Left cardiac atrium (tissue), 4 donors: ENCODE results near the gene ITM2B. TPM values are rescaled to one million over a fixed set of nuclear protein-coding genes. Genes with fewer than 3 reads are reported as not detected.
"Not testable (repeated sequence)": the region's sequence is repeated elsewhere in the genome, so short reads cannot be mapped to it uniquely, and the experiment has no call there.

Source experiments
- ATAC-seq, 2 donors: fragments of 200-7000 bp; cut with Tn5 transposase; one replicate each; pipeline ENCODE4 v1.9.1; 2020; ENCODE audit warnings: mild to moderate bottlenecking in 2 of 2, moderate library complexity in 2 of 2
- DNase-seq: peaks from one replicate; pipeline ENCODE4 v3.0.0-alpha.2; 2020
- intact Hi-C, 2 donors: fragments of 100-400 bp; cut with DNase I; formaldehyde crosslinking; loops; one replicate each; pipeline versions ENCODE4 v1.14.1 to v1.15.1; 2022 to 2023
- total RNA-seq, 2 donors: library from RNA; stranded (reverse); fragmentation: NEBNext Ultra II Directional; extraction: Animal tissue kit (Norgen Biotek cat#: 25700); gene quantifications; one replicate each; pipeline ENCODE4 v1.2.1, GENCODE V29; 2021
- donor health status: DM: no; HTN: yes; CAD: no.
- donor health status: DM: no; HTN: yes; CAD: no; lungs with severe emphysema.
- donor health status: DM: yes; HTN: yes; CAD: no.
- donor health status: Dilated cardiomyopathy.

Gene ITM2B
- total RNA-seq, 2 donors from 2014 or later = 537 to 557 TPM

DNA sequence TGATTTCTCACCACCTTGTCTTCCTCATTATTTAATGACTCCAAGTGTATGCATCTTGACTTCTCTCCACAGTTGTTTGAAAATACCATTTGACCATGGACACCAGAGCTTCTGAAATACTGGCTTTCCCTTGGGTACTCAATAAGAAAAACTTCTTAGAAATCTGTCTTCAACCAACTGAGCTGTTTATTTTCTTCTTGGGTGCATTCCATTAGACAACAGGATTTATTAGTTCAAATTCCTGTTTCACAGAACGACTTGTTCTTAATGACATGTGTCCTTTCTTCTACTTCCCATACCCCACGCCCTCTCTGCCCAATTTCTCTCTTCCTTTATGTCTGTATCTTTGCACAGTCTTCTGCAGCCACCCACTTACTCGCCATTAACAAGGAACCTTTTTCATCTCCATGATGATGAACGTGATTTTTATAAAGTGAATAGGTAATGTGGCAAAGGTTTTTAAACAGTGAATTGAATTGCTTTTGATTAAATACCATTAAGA lies 11.3 kb upstream of the ITM2B start:
- peak; percentile 39 to 45 for ATAC-seq
- DNase-seq = no peak
- intact Hi-C loops = no loop called here

GRCh38 chr13:48222358-48223301 lies 10.4 kb upstream of the ITM2B start:
- intact Hi-C loops = no loop called here
- ATAC-seq (peak; percentile 92 to 93), DNase-seq (peak; percentile 50)

GRCh38 chr13:48224701-48225100 lies 8.3 kb upstream of the ITM2B start:
- no peak for ATAC-seq
- DNase-seq = no peak
- intact Hi-C loops = no loop called here

DNA sequence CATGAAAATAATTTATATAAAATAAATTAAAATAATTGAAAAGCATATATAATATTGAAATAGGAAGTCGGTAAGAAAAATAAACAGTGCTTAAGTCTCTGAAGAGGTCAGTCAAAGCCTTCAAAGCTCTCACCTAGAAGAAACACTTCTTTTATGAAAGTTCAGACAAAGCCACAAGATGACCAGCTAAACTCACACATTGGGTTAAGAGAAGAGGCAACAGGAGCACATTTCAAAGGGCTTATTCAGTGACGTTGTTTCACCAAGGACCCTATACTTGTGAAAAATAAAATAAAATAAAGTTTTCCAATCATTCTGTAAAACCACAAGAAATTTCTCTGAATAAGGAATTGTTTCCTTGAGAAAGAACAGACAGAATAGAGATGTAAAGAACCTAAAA lies 2.5 kb upstream of the ITM2B start:
- no peak for ATAC-seq
- intact Hi-C loops = loop anchor here (5.0 to 10.0 kb wide), 3 partner anchors 74 to 118 kb away; partner anchors contain the start of gene RB1 (in 1 of the 2)
- DNase-seq = no peak

GRCh38 chr13:48231080-48231479 lies 1.9 kb upstream of the ITM2B start:
- DNase-seq = no peak
- intact Hi-C loops = loop anchor here (5.0 to 10.0 kb wide), 3 partner anchors 74 to 119 kb away; partner anchors contain the start of gene RB1 (in 1 of the 2)
- peak in 1 of 2 donors; percentile 10 for ATAC-seq

DNA sequence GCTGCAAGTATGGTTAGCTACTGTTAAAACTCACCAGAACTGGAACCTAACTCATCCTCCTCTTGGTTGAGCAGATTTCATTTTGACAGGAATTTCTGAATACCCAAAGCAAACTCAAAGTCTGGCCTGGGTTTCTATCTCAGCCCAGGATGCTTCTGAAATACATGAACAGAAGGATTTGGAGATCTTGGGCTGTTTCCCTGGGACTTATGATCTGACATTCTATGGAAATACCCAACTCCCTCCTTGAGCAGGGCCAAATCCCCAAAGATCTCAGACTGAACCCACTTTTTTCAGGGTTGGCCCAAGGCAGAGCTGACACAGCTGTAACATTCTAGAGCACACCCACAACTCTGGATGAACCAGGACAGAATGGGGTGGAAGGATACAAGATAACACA lies 1.1 kb upstream of the ITM2B start:
- ATAC-seq (no peak), DNase-seq (no peak)
- intact Hi-C loops = loop anchor here (5.0 to 10.0 kb wide), 3 partner anchors 73 to 120 kb away; partner anchors contain the start of gene RB1 (in 1 of the 2)

GRCh38 chr13:48232420-48233045 lies 473 bp upstream of the ITM2B start:
- ATAC-seq (peak; percentile 17 to 41), DNase-seq (no peak)
- intact Hi-C loops = loop anchor here (5.0 to 10.0 kb wide), 3 partner anchors 72 to 120 kb away; partner anchors contain the start of gene RB1 (in 1 of the 2)

DNA sequence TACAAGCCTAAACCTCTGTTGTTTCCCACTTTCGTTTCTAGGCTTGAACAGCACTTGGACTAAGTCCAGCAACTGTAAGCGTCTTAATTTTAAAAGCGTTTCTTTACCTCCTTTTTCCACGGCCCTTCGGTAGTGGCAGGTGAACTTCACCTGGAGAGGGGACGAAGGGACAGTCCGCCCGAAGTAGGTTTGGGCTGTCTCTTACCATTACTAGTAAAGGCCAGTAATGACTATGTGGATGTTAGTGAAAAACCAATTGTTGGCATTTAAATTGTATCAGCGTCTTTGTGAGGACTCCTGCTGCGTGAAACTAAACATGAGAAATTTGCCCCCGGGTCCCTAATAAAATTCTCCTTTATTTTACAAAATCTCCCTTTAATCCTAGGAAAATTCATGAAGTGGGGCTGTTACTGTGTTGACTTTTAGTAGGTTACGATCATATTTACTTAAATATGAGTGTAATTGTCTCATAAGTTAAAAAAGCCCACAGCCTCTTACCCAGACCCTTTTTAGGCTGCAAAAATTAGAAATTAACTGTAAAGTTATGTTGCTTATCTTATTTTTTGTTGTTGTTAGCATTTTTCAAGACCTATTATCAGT lies 983 bp downstream of the ITM2B start:
- ATAC-seq = no peak
- intact Hi-C loops = loop anchor here (5.0 to 10.0 kb wide), 3 partner anchors 71 to 122 kb away; partner anchors contain the start of gene RB1 (in 1 of the 2)
- DNase-seq = no peak

GRCh38 chr13:48234566-48235340 lies 1.7 kb downstream of the ITM2B start:
- intact Hi-C loops = loop anchor here (5.0 to 10.0 kb wide), 4 partner anchors 68 to 122 kb away; partner anchors contain the start of gene RB1 (in 2 of the 2)
- DNase-seq (no peak), ATAC-seq (no peak)

- ATAC-seq = no peak
- intact Hi-C loops = loop anchor here (5.0 to 10.0 kb wide), 2 partner anchors 67 to 69 kb away; partner anchors contain the start of gene RB1 (in 2 of the 2)
- DNase-seq = no peak
These were observed 2.5 kb downstream of the ITM2B start for GRCh38 chr13:48235341-48236135.

- DNase-seq (no peak), ATAC-seq (no peak)
- intact Hi-C loops = loop anchor here (5.0 to 10.0 kb wide), 2 partner anchors 66 to 68 kb away; partner anchors contain the start of gene RB1 (in 2 of the 2)
These were observed 3.7 kb downstream of the ITM2B start for GRCh38 chr13:48236528-48237353.

DNA sequence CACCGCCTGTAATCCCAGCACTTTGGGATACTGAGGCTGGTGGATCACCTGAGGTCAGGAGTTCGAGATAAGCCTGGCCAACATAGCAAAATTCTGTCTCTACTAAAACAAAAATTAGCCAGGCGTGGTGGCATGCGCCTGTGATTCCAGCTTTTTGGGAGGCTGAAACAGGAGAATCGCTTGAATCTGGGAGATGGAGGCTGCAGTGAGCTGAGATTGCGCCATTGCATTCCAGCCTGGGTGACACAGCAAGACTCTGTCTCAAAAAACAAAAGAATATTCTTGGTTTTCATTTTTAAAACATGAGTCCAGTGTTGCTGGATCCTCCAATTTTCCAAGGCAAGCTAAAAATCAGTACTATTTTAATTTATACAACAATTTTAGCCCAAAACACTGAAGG lies 6.4 kb downstream of the ITM2B start:
- not testable (repeated sequence) for ATAC-seq, DNase-seq
- intact Hi-C loops = loop anchor here (5.0 to 10.0 kb wide), 2 partner anchors 63 to 65 kb away; partner anchors contain the start of gene RB1 (in 2 of the 2)

GRCh38 chr13:48241651-48242050 lies 8.6 kb downstream of the ITM2B start:
- DNase-seq (no peak), ATAC-seq (no peak)
- intact Hi-C loops = no loop called here

- intact Hi-C loops = no loop called here
- no peak for ATAC-seq
- no peak for DNase-seq
These were observed 9.7 kb downstream of the ITM2B start for GRCh38 chr13:48242677-48243076.

DNA sequence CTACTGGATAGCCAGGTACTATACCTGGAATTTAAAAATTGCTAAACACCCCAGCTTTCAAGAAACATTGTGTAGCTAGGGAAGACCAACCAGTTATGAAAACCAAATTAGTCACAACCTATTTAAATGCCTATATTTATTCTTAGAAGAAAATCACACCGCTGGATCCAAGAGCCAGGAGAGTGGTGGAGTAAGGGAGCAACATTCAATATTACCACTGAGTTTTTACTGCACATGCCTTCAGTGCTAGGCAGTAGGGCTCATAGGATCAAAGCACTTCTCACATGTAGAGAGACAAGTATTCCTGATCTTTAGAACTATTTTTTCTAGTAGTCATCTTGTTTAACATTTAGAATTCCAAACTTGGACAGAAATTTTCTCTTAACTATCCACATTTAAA lies 11.2 kb downstream of the ITM2B start:
- DNase-seq (no peak), ATAC-seq (no peak)
- intact Hi-C loops = no loop called here

- intact Hi-C loops = no loop called here
- no peak for DNase-seq
- ATAC-seq = no peak
These were observed 13.1 kb downstream of the ITM2B start for GRCh38 chr13:48246102-48246501.

GRCh38 chr13:48249018-48249417 lies 16.0 kb downstream of the ITM2B start:
- ATAC-seq (no peak), DNase-seq (no peak)
- intact Hi-C loops = no loop called here
